WTC11 (cell line): ENCODE data around the gene NSD1. TPM values are rescaled to one million over a fixed set of nuclear protein-coding genes. Genes with fewer than 3 reads are reported as not detected.

Experiments
- ATAC-seq: fragments of 200-7000 bp; cut with Tn5 transposase; 2 replicates; pipeline ENCODE4 v1.10.0; 2021; ENCODE audit warnings: mild to moderate bottlenecking, moderate library complexity
- CTCF ChIA-PET: fragments of 300-600 bp; sonication (Branson Sonifier 250); formaldehyde crosslinking; loops from one replicate; lab custom pipeline; 2021; ENCODE audit warnings: antibody characterized with exemption; lab: Charles Lee
- POLR2A ChIA-PET: fragments of 350-600 bp; sonication (Branson Sonifier 250); formaldehyde crosslinking; loops from one replicate; lab custom pipeline; 2021; ENCODE audit warnings: antibody characterized with exemption; lab: Charles Lee
- DNase-seq: peaks from one replicate; pipeline ENCODE4 v3.0.0; 2021; ENCODE audit warnings: low spot score
- H3K27ac Mint-ChIP-seq: 2 replicates; pipeline ENCODE4 v1.8.0; 2021; ENCODE audit warnings: mixed read lengths
- H3K27me3 Mint-ChIP-seq: 2 replicates; pipeline ENCODE4 v1.8.0; 2021; ENCODE audit warnings: low read depth, mild to moderate bottlenecking, moderate library complexity, mixed read lengths
- H3K36me3 Mint-ChIP-seq: 2 replicates; pipeline ENCODE4 v1.8.0; 2021; ENCODE audit warnings: mixed read lengths
- H3K4me1 Mint-ChIP-seq: 2 replicates; pipeline ENCODE4 v1.8.0; 2022; ENCODE audit warnings: mixed read lengths
- H3K4me3 Mint-ChIP-seq: 2 replicates; pipeline ENCODE4 v1.8.0; 2021; ENCODE audit warnings: mild to moderate bottlenecking, moderate library complexity, mixed read lengths
- H3K9me3 Mint-ChIP-seq: 2 replicates; pipeline ENCODE4 v1.8.0; 2021; ENCODE audit warnings: mixed read lengths
- ARID4B ChIP-seq: sonication (generic); formaldehyde crosslinking; IDR thresholded peaks from 2 replicates; pipeline ENCODE4 v1.8.0; 2023; ENCODE audit warnings: missing genetic modification reagents, mild to moderate bottlenecking, borderline replicate concordance
- E2F4 ChIP-seq: sonication (generic); formaldehyde crosslinking; IDR thresholded peaks from 2 replicates; pipeline ENCODE4 v1.8.1; 2022; ENCODE audit warnings: low read depth, mild to moderate bottlenecking, moderate library complexity, missing genetic modification reagents, borderline replicate concordance
- MAX ChIP-seq: sonication (generic); formaldehyde crosslinking; IDR thresholded peaks from 2 replicates; pipeline ENCODE4 v1.8.0; 2022; ENCODE audit warnings: mild to moderate bottlenecking, missing genetic modification reagents
- OVOL2 ChIP-seq: fragments of 250-450 bp; sonication (Bioruptor Pico); IDR thresholded peaks from 2 replicates; pipeline ENCODE4 v1.9.0; 2021; ENCODE audit warnings: mild to moderate bottlenecking, borderline replicate concordance
- RELA ChIP-seq: sonication (generic); formaldehyde crosslinking; IDR thresholded peaks from 2 replicates; pipeline ENCODE4 v1.8.1; 2022; ENCODE audit warnings: missing genetic modification reagents, mild to moderate bottlenecking, borderline replicate concordance
- TCF7 ChIP-seq: sonication (generic); formaldehyde crosslinking; IDR thresholded peaks from 2 replicates; pipeline ENCODE4 v1.8.0; 2022; ENCODE audit warnings: mild to moderate bottlenecking, low read depth, missing genetic modification reagents, moderate library complexity
- TP53 ChIP-seq: sonication (generic); formaldehyde crosslinking; IDR thresholded peaks from 2 replicates; pipeline ENCODE4 v1.8.1; 2023; ENCODE audit warnings: mild to moderate bottlenecking, missing genetic modification reagents
- USF1 ChIP-seq: sonication (generic); formaldehyde crosslinking; IDR thresholded peaks from 2 replicates; pipeline ENCODE4 v1.8.0; 2022; ENCODE audit warnings: mild to moderate bottlenecking, missing genetic modification reagents
- USF2 ChIP-seq: sonication (generic); formaldehyde crosslinking; IDR thresholded peaks from 2 replicates; pipeline ENCODE4 v1.8.1; 2023; ENCODE audit warnings: mild to moderate bottlenecking, missing genetic modification reagents, moderate library complexity
- ZBTB21 ChIP-seq: sonication (generic); formaldehyde crosslinking; IDR thresholded peaks from 2 replicates; pipeline ENCODE4 v1.8.1; 2023; ENCODE audit warnings: mild to moderate bottlenecking, missing genetic modification reagents, borderline replicate concordance
- ZNF423 ChIP-seq: fragments of 250-450 bp; sonication (Bioruptor Pico); IDR thresholded peaks from 2 replicates; pipeline ENCODE4 v2.1.2; 2022; ENCODE audit warnings: mild to moderate bottlenecking, moderate library complexity
- ZNF512 ChIP-seq: sonication (generic); formaldehyde crosslinking; IDR thresholded peaks from 2 replicates; pipeline ENCODE4 v1.8.1; 2022; ENCODE audit warnings: missing genetic modification reagents, borderline replicate concordance
- total RNA-seq: library from RNA; stranded (reverse); gene quantifications from 3 replicates; pipeline ENCODE4 v1.2.3, GENCODE V29; 2021

NSD1 gene
- total RNA-seq, 1 experiment from 2014 or later = 148 TPM

GRCh38 chr5:177098470-177099141 is 35.0 kb upstream of the NSD1 start:
- Mint-ChIP-seq H3K27ac (peak overlapping the region; percentile 70), H3K27me3 (no peaks in the 10 kb centered on the region; the same call in 1 of the 2 replicates), H3K4me1 (peaks cover 21% of the 10 kb centered on the region)
- DNase-seq = no peak
- CTCF ChIA-PET = interaction anchor here (0.7 to 6.2 kb wide), 9 partner anchors 8 to 438 kb away, joined by 3 to 59 read pairs (median 8); partner anchors contain the start of gene FGFR4
- POLR2A ChIA-PET = interaction anchor here (0.7 to 1.1 kb wide), 3 partner anchors 11 to 418 kb away, joined by 3 to 6 read pairs (median 6); no protein-coding TSS in a partner anchor
- 0 out of 2 replicates have a peak, but pooled peaks have one; percentile 9 for TF ChIP-seq USF1 (CRISPR knock-in tag)
- TF ChIP-seq USF2 = 0 out of 2 replicates have a peak, but pooled peaks have one; percentile 34
- TF ChIP-seq ZBTB21 (CRISPR knock-in tag) = no peak
- TF ChIP-seq, all 79 proteins: peak for 2
- no peak overlapping the region for H3K4me3 Mint-ChIP-seq
- H3K36me3 Mint-ChIP-seq = peaks cover 13% of the 10 kb centered on the region
- no peaks in the 10 kb centered on the region for H3K9me3 Mint-ChIP-seq
- no peak; the same call in 1 of the 2 replicates for ATAC-seq

- peak; percentile 56 for DNase-seq
Measured at GRCh38 chr5:177099422-177100093, 34.0 kb upstream of the NSD1 start.

More at GRCh38 chr5:177099422-177100093, 34.0 kb upstream of the NSD1 start:
- CTCF ChIA-PET = interaction anchor here (0.7 to 6.2 kb wide), 9 partner anchors 9 to 439 kb away, joined by 3 to 59 read pairs (median 8); partner anchors contain the start of gene FGFR4
- no peak overlapping the region for H3K27ac Mint-ChIP-seq
- no peaks in the 10 kb centered on the region; the same call in 1 of the 2 replicates for H3K27me3 Mint-ChIP-seq
- peaks cover 21% of the 10 kb centered on the region for H3K4me1 Mint-ChIP-seq
- peaks cover 13% of the 10 kb centered on the region for H3K36me3 Mint-ChIP-seq
- H3K4me3 Mint-ChIP-seq = peak overlapping the region; percentile 34; the same call in 1 of the 2 replicates
- POLR2A ChIA-PET = interaction anchor here (0.7 kb wide), 2 partner anchors 210 to 419 kb away, joined by 6 read pairs; no protein-coding TSS in a partner anchor
- peak; percentile 62 for ATAC-seq
- H3K9me3 Mint-ChIP-seq = no peaks in the 10 kb centered on the region
- TF ChIP-seq ARID4B (CRISPR knock-in tag) = no peak
- TF ChIP-seq RELA (CRISPR knock-in tag) = no peak
- TF ChIP-seq OVOL2 = no peak
- TF ChIP-seq ZNF423 (CRISPR knock-in tag) = peak; percentile 54
- peak; percentile 62; the same call in 1 of the 2 replicates for TF ChIP-seq MAX
- TF ChIP-seq USF1 (CRISPR knock-in tag) = 0 out of 2 replicates have a peak, but pooled peaks have one; percentile 3
- no peak for TF ChIP-seq TP53 (CRISPR knock-in tag)
- TF ChIP-seq ZNF512 (CRISPR knock-in tag) = peak; percentile 64; the same call in 1 of the 2 replicates
- no peak for TF ChIP-seq TCF7 (CRISPR knock-in tag)
- TF ChIP-seq E2F4 (CRISPR knock-in tag) = no peak
